Glomerular visceral epithelial cell (primary cell): ENCODE results near the gene STAU1.
"Not testable (repeated sequence)": the region's sequence is repeated elsewhere in the genome, so short reads cannot be mapped to it uniquely, and the experiment has no call there.

Experiments
- DNase-seq: peaks from one replicate; pipeline ENCODE4 v3.0.0-alpha.2; 2016; ENCODE audit errors: extremely low spot score

The STAU1 gene

DNA sequence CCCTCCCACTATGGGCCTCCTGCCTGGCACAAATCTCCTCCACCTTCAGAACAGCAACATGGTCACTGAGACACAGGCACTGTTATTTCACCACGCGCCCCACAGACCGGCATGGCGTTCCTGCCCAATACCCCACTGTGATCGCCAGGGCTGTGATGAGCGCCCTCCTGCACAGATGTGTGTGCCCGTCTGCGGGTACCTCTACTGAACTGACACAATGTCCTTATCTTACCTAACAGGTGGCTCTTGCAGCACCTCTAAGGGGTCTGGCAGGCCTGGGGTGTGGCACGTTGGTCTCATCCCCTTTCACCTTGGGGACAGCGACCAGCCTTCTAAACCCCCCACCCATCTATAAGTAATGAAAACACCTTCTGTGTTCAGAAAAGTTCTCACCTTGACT lies 64.2 kb downstream of the STAU1 start:
- no peak for DNase-seq

DNA sequence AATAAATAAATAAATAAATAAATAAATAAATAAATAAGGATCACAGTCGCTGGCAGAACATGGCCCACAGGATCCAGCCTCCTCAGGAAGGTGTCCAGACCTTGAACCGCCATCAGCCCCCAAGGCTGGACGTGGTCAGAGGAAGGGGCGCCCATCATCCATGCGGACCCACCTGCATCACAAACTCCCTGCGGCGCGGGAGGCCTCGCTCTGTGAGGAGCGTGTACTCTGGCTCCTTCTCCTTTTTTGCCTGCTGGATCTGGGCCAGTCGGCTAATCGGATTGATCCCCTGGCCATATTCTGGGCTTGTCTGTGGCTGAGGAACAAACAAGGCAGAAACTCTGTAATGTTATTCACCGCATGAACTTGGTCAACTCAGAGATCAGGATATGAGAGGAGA lies 65.2 kb downstream of the STAU1 start:
- no peak for DNase-seq

DNA sequence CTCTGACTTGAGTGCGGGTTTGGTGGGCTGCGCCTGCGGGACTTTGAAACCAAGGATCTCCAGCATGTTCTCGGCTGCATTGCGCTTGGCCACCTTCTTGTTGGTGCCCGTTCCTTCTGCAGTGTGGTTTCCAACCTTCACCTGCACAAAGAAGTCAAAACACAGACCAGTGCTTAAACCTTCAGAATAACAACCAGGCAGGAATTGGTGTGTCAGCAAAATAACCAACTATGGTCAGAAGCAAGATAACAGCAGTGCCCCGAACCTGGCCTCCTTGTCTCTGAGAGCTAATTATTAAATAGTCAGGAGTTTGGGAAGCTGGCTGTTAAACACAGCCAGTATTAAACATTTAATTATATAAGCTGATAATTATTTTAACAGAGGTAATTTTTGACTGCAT lies 68.1 kb downstream of the STAU1 start:
- no peak for DNase-seq

DNA sequence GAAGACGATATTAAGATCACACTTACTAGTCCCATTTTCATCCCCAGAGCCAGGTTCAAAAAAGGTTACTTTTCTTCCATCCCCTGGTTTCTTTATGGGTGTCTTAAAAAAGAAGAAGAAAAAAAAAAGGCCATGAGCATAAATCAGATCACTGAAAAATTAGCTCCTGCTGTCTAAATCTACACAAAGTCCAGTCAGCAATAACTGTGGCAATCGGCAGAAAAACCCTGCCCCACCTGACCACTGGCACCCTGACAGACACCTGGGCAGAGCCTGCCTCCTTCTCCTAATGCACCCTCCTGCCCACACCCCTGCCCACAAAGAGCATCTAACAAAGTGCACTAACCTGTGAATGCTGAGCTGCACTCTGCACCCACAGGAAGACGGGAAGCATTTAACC lies 69.8 kb downstream of the STAU1 start:
- no peak for DNase-seq

DNA sequence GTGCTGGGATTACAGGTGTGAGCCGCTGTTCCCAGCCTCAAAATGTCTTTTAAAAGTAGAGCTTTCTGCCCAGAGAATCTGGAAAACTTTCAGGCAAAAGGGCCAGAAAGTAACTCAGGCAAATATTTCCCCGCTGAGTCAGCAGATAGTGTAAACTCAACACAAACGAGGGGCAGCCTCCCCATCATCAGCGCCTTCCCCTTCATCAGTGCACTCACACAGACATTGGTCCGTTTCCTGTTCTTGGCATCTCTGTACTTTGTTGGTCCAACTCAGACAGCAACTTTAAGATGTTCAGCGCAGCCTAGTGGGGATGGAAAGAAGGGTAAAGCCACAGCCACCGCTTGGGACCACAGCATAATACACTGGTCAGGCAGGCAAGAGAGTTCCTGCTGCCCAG lies 72.6 kb downstream of the STAU1 start:
- no peak for DNase-seq

DNA sequence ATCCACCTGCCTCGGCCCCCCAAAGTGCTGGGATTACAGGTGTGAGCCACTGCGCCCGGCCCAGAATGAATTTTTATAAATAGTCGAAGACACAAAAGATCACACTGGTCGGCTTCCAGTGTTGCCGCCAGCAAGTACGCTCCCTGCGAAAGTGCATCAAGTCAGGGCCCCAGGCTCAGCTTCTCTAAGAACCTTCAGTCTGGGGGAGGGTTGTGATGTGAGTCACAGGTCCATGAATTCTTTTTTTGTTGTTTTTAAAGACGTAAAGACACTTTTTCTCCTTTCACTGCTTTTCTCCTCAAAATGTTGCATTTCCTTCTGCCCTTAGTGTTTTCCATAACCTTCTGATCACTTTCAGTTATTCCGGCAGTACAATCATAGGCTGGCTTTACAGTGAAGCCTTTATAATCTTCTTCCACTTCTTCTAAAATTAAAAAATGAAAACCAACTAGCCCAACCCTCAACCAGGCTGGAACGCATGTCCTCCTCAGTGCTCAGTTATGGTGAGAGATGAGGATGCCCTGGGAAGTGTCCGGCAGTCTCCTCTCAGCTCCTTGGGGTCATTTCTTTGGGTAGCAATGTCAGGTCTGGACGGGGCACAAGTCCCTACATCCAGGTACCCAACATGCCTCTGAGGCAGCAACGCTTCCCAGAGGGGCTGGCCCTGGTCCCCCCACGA lies 75.4 kb downstream of the STAU1 start:
- no peak for DNase-seq

DNA sequence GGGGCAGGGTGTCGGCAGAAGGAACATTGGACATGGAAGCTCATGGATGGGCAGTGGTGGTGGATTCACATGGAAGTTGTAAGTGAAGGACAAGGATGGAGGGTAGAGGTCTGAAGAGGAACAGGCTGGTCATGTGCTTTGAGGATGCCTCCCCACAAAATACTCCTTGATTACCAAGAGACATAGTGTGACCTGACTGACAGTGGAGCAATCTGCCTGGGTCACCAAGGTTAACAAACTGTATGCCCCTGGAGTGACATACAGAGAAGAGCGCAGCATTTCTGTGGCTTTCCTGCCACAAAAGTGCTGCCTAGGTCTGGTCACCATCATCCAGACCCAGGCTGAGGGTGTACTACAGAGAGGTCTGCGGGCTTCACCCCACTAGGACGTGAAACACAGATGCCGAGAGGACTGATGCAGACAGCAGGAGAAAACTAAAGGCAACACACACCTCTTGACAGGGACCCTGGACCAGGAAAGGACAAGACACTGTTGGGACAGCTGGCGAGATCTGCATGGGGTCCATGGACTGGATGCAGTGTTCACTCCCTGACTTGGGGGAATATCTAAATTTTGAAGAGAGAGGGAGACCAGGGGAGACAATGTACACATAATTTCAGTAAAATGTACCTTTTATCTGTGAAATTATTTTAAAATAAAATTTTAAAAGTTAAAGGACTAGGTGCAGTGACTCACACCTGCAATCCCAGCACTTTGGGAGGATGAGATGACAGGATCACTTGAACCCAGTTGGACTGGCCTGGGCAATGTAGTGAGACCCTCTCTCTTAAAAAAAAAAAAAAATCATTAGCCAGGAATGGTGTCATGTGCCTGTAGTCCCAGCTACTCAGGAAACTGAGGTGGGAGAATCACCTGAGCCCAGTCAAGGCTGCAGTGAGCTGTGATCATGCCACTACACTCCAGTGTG lies 77.1 kb downstream of the STAU1 start:
- no peak for DNase-seq

DNA sequence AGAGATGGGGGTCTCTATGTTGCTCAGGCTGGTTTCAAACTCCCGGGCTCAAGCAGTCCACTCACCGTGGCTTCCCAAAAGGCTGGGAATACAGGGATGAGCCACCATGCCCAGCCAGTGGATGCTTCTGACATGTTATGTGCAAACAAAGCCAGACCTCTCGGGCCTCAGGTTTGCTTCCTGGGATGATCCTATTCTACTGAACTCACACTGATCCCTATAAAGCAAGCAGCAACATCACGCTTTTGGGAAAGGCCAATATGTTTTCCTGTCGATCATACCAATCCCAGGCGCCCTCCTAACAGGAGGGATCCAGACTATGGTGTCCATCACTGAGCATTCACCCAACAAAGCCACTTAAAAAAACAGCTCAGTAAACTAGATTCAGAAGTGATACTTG lies 81.8 kb downstream of the STAU1 start:
- DNase-seq: no peak

DNA sequence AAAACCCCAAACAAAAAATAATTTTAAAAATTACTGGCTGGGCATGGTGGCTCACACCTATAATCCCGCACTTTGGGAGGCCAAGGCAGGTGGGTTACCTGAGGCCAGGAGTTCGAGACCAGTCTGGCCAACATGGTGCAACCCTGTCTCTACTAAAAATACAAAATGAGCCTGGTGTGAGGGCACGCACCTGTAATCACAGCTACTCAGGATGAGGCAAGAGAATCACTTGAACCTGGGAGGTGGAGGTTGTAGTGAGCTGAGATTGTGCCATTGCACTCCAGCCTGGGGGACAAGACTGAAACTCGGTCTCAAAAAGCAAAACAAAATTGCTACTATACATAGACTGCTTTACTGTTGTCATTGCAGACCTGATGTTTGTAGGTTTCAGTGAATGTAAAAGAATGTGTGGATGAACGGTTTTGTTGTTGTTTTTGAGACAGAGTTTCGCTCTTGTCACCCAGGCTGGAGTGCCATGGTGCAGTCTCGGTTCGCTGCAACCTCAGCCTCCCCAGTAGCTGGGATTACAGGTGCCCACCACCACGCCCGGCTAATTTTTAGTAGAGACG lies 83.1 kb downstream of the STAU1 start:
- DNase-seq: not testable (repeated sequence)

DNA sequence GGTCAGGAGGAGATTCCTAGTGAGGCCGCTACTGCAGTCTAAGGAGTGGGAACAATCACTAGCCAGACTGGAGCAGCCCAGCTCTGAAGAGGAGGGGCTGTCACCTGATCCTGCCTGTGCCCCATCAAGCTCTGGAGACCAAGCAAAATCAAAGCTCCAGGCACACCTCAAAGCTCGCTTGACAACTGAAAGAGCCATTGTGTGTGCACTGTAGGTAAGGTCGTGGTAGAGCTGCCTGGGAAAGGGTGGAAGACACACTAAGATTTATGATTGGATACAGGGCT lies 83.8 kb downstream of the STAU1 start:
- DNase-seq: no peak

DNA sequence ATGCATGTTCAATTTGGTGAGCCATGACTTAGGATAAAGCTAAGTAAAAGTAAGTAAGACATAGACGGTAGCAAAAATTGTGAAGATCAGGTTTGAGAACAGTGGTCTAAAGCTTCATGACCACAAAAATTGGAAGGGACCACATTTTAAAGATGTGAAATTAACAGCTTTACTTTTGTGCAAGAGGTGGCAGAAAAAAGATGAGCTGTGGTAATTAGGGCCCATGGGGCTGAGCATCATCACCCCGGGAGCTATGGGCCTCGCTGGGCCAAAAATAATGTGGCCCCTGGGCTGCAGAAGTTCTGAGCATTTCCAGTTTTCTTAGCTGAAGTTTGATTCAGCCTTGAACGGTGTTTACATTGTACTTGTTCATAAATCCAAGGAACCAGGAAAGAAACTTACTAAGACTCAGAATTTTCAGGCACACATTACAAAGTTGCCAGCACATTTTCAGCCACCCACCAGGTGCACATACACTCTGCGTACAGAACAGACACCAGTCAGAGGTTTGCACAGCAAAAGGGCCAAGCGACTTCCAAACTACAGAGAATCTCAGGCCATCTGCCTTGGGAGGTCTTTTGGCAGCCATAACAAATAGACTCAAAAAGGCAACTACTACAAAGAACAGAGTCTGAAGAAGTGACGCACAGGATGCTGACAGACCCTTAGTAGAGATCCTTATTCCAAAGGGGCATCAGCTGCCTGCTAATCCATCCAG lies 84.3 kb downstream of the STAU1 start:
- DNase-seq: no peak

DNA sequence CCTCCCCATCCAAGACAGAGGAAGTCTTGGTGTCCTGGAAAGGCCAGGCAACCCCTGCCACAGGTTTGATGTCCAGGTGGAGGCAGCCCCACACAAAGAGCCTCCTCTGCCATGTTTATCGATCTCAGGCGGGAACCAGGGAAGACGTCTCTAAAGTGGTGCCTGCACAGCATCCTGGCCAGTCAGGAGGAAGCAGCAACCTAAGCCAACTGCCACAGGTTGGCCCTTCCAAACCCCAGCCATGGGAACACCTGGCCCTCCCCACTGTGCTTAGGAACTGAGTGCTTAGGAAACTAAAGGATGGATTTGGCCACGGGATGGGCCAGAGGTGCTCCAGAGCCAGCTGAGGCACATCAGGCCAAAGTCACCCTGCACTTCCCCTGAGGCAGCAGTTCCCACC lies 85.1 kb downstream of the STAU1 start:
- no peak for DNase-seq

DNA sequence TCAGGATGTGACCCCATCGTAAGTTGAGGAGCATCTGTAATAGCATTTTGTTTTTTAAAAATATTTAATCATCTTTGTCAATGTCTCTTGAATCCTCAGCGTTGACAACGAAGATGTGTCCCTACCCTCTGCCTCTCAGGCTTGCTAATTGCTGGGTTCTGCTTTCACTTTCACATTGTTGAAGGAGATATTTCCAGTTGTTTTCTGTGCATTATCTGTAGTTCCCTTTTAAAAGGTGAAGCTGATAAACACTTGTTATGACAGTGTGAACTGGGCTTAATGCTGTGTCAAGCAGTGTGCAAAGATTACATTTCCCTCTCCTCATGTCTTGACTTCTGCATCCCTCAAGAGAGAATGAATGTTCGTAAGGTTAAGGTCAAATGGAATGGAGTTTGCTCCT lies 87.2 kb downstream of the STAU1 start:
- no peak for DNase-seq

DNA sequence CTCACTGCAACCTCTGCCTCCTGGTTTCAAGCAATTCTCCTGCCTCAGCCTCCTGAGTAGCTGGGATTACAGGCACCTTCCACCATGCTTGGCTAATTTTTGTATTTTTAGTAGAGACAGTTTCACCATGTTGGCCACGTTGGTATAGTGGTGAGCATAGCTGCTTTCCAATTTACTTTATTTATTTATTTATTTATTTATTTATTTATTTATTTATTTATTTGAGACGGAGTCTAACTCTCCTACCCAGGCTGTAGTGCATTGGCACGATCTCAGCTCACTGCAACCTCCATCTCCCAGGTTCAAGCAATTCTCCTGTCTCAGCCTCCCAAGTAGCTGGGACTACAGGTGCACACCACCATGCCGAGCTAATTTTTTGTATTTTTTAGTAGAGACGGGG lies 87.8 kb downstream of the STAU1 start:
- not testable (repeated sequence) for DNase-seq

DNA sequence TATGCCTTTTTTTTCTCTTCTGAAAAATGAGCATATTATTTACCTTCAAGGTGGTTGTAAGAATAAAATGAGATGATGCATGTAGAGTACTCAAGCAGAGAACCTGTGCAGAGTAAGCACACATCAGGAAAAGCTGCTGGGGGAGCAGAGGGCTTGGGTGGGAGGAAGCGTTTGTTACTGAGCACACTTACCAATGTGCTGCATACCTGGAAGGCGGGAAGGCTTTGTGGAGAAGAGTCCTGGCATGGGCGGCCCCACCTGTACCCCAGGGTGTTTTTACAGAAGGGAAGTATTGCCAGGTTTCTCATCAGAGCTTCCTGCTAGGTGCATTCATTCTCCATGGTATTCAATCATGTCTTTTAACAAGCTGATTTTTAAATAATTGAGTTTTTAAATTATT lies 89.1 kb downstream of the STAU1 start:
- no peak for DNase-seq

DNA sequence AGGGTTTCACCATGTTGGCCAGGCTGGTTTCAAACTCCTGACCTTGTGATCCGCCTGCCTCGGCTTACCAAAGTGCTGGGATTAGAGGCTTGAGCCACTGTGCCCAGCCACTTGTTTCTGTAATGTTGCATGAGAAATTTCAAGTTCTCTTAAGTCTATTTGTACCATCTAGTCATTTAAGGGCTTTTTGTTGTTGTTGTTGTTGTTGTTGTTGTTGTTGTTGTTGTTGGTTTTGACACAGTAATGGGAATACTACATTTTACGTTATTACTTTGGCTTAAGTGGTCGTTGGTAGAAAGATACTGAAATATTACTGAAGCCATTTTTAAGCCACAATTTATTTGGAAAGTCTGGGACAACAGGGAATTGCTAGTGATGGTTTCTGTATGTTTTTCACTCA lies 90.0 kb downstream of the STAU1 start:
- DNase-seq: no peak

DNA sequence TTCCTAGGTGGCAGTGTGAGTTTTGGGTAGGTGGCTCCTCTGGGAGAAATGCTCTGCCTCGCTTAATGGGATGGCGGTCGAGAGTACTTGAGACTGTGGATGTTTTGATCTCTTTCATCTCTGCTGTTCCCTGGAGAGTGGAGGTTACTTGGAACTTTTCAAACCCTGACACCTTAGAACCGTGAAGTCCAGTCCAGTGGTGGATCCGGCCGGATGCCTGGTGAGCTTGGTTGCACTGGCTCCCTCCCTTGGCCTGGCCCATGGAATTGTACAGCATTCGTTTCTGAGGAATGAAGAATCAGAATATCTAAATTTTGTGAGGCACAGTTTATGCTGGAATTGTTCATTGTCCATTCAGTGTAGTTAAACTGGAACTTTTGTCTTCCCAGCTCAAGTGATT lies 91.0 kb downstream of the STAU1 start:
- DNase-seq: no peak

DNA sequence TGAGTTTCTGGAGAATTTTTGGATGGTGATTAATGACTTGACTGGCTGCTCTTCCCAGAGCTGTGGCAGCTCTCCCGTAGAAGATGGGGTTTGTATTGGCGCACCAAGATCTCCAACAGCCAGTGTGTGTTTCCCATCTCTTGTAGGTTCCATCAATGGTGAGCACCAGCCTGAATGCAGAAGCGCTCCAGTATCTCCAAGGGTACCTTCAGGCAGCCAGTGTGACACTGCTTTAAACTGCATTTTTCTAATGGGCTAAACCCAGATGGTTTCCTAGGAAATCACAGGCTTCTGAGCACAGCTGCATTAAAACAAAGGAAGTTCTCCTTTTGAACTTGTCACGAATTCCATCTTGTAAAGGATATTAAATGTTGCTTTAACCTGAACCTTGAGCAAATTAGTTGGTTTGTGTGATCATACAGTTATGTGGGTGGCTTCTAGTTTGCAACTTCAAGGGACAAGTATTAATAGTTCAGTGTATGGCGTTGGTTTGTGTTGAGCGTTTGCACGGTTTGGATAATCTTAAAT lies 91.9 kb downstream of the STAU1 start:
- DNase-seq: no peak

DNA sequence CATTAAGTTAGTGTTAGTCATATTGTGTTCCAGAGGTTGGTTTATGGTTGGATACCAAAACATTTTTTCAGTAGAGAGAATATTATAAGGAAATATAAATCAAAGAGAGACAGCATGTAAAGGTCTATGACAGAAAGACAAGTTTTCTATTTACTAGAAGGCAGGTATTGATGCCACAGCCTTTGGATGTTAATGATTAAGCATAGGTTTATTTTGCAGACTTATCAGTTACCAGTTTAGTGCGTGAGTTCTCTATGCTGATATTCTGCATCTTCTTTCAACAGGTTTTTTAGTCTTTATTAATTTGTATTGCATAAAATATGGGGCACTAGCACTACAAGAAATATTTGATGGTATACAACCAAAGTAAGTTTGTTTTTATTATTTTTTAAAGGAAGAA lies 96.4 kb downstream of the STAU1 start:
- no peak for DNase-seq

DNA sequence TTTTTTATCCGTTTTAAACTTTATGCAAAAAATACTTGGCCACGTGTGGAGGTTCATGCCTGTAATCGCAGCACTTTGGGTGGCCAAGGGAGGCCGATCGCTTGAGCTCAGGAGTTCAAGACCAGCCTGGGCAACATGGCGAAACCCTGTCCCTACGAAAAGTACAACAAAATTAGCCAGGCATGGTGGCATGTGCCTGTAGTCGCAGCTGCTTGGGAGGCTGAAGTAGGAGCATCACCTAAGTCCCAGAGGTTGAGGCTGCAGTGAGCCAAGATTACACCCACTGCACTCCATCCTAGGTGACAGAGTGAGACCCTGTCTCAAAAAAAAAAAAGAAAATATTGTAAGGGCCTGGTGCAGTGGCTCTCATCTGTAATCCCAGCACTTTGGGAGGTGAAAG lies 97.0 kb downstream of the STAU1 start:
- no peak for DNase-seq

DNA sequence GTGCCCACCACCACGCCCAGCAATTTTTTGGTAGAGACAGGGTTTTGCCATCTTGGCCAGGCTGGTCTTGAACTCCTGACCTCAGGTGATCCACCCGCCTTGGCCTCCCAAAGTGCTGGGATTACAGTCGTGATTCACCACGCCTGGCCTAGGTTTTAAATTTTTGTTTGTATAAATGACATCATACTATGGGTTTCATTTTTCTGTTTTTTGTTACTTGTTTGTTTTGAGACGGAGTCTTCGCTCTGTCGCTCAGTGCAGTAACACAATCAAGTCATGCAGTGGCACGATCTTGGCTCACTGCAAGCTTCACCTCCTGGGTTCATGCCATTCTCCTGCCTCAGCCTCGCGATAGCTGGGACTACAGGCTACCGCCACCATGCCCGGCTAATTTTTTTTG lies 105.8 kb downstream of the STAU1 start:
- DNase-seq: not testable (repeated sequence)

DNA sequence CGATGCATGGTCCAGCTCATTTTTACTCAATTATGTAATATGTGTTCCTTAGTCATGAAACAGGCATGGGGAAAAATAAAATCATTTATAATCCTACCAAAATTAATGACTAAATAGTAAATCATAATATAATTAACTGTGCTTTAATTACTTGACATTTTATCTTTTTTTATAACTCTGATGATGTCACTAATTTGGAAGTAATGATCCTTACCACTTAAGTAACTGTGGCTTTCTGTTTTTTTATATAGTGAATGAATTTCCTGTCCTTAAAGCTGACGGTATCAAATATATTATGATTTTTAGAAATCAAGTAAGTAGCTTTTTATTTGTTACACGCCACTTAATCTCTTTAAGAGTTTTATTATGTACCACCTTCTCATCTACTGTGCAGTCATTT lies 109.8 kb downstream of the STAU1 start:
- no peak for DNase-seq
